HL-60 (cell line): ENCODE results near the gene APBB2.

Experiments
- DNase-seq, 2 experiments: peaks; one replicate each; pipeline ENCODE4 v3.0.0-alpha.2; 2010 to 2020; ENCODE audit warnings: low read depth in 1 of 2, low spot score in 1 of 2
- H3K27ac ChIP-seq: fragments of 250-450 bp; sonication (Bioruptor Pico); replicated peaks from 2 replicates; pipeline ENCODE4 v1.5.1; 2020; ENCODE audit warnings: mild to moderate bottlenecking, moderate library complexity
- H3K27me3 ChIP-seq: fragments of 250-450 bp; sonication (Bioruptor Pico); 2 replicates; pipeline ENCODE4 v1.5.1; 2021; ENCODE audit warnings: mild to moderate bottlenecking, moderate library complexity; ENCODE audit not compliant: insufficient read depth, poor library complexity, severe bottlenecking
- H3K4me3 ChIP-seq: replicated peaks from 2 replicates; pipeline ENCODE4 v1.5.1; 2011; ENCODE audit warnings: mild to moderate bottlenecking, control low read depth, low read length; ENCODE audit not compliant: insufficient read depth
- CTCF ChIP-seq: IDR thresholded peaks from one replicate; pipeline ENCODE4 v1.5.1; 2011; ENCODE audit warnings: low read length, control low read depth, inconsistent platforms; ENCODE audit not compliant: insufficient read depth
- GABPA ChIP-seq: IDR thresholded peaks from 2 replicates; pipeline ENCODE4 v1.6.1; 2012; ENCODE audit warnings: low read depth
- POLR2AphosphoS5 ChIP-seq: IDR thresholded peaks from 2 replicates; pipeline ENCODE4 v1.6.1; 2012; ENCODE audit warnings: low read depth
- SPI1 ChIP-seq: IDR thresholded peaks from 2 replicates; pipeline ENCODE4 v1.6.1; 2012; ENCODE audit warnings: low read depth, mild to moderate bottlenecking, borderline replicate concordance
- TF ChIP-seq, protein P1 (sequence below): IDR thresholded peaks from 2 replicates; pipeline ENCODE4 v1.6.1; 2012; ENCODE audit warnings: low read depth; ENCODE audit not compliant: insufficient replicate concordance

The APBB2 gene

DNA sequence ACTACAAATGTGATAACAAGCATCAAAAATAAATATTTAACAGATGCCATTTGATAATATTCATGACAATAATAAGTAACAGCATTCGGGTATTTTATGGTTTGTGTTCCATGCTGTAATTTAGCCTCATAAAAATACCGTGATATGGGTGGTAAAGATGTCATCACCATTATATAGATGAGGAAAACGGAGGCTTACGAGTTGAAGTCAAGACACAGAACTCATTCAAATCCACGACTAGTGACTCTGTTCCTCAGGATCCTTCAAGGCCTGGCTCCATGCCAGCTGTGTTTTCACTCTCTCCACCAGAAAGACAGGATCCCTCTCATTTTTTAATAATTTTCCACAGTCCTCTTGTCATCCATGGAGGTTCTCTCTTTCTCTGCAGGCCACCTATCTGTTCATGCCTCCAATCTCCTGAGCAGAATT is 94.5 kb downstream of the APBB2 start:
- Histone ChIP-seq H3K4me3 (no peak overlapping the region), H3K27me3 (no peaks in the 10 kb centered on the region), H3K27ac (no peak overlapping the region)
- TF ChIP-seq SPI1, result no peak
- no peak for TF ChIP-seq POLR2AphosphoS5
- no peak for TF ChIP-seq CTCF
- TF ChIP-seq, protein P1, sequence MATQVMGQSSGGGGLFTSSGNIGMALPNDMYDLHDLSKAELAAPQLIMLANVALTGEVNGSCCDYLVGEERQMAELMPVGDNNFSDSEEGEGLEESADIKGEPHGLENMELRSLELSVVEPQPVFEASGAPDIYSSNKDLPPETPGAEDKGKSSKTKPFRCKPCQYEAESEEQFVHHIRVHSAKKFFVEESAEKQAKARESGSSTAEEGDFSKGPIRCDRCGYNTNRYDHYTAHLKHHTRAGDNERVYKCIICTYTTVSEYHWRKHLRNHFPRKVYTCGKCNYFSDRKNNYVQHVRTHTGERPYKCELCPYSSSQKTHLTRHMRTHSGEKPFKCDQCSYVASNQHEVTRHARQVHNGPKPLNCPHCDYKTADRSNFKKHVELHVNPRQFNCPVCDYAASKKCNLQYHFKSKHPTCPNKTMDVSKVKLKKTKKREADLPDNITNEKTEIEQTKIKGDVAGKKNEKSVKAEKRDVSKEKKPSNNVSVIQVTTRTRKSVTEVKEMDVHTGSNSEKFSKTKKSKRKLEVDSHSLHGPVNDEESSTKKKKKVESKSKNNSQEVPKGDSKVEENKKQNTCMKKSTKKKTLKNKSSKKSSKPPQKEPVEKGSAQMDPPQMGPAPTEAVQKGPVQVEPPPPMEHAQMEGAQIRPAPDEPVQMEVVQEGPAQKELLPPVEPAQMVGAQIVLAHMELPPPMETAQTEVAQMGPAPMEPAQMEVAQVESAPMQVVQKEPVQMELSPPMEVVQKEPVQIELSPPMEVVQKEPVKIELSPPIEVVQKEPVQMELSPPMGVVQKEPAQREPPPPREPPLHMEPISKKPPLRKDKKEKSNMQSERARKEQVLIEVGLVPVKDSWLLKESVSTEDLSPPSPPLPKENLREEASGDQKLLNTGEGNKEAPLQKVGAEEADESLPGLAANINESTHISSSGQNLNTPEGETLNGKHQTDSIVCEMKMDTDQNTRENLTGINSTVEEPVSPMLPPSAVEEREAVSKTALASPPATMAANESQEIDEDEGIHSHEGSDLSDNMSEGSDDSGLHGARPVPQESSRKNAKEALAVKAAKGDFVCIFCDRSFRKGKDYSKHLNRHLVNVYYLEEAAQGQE, result no peak
- no peak for TF ChIP-seq GABPA
- DNase-seq, result no peak

DNA sequence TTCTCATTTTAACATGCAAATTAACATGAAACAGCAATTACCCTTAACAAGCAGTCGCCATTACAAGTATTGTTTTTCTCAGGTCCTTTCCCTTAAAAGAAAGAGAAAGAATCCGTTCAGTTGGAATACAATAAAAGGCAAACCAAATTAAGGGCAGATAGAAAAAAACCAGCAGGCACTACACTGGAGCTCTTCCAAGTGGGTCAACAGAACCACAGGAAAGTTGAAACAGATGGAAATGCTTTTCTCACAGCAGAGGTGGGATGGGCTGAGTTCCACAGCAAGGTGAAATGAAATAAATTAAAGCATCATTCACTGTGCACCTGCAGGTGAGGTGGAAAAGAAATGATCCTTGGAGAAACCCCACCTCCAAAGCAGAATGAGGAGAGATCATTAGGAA is 102.6 kb downstream of the APBB2 start:
- DNase-seq, result no peak
- Histone ChIP-seq H3K27me3 (no peaks in the 10 kb centered on the region), H3K4me3 (no peak overlapping the region), H3K27ac (no peak overlapping the region)
- no peak for TF ChIP-seq POLR2AphosphoS5
- no peak for TF ChIP-seq SPI1
- TF ChIP-seq GABPA, result no peak
- no peak for TF ChIP-seq CTCF
- TF ChIP-seq, protein P1, result no peak

- TF ChIP-seq SPI1 (no peak), GABPA (no peak), POLR2AphosphoS5 (no peak)
- no peak for DNase-seq
- Histone ChIP-seq H3K27me3 (no peaks in the 10 kb centered on the region), H3K4me3 (no peak overlapping the region), H3K27ac (no peak overlapping the region)
These were observed 104.3 kb downstream of the APBB2 start for GRCh38 chr4:41110050-41110449.

GRCh38 chr4:41108481-41108880 is 105.9 kb downstream of the APBB2 start:
- TF ChIP-seq, protein P1, result no peak
- TF ChIP-seq CTCF, result no peak
- TF ChIP-seq POLR2AphosphoS5, result no peak
- TF ChIP-seq GABPA, result no peak
- no peak for TF ChIP-seq SPI1
- Histone ChIP-seq H3K27me3 (no peaks in the 10 kb centered on the region), H3K27ac (no peak overlapping the region), H3K4me3 (no peak overlapping the region)
- DNase-seq, result no peak
